PFSK-1 (cell line): ENCODE measurements around the gene MAMLD1.
A peak's percentile ranks its signal among the peaks of the same experiment; 100 is the strongest.

Experiments used
- FOXP2 ChIP-seq: optimal IDR thresholded peaks from 2 replicates; pipeline ENCODE3; 2011; ENCODE audit warnings: borderline replicate concordance, control low read depth, inconsistent platforms; ENCODE audit not compliant: insufficient read depth; ENCODE audit errors: extremely low read length, extremely low read depth
- POLR2AphosphoS5 ChIP-seq: IDR thresholded peaks from 2 replicates; pipeline ENCODE4 v1.6.1; 2012; ENCODE audit warnings: low read depth, mild to moderate bottlenecking, control low read depth, low read length, moderate library complexity
- SIN3A ChIP-seq: IDR thresholded peaks from 2 replicates; pipeline ENCODE4 v1.6.1; 2012; ENCODE audit warnings: mild to moderate bottlenecking, low read length, moderate library complexity, borderline replicate concordance; ENCODE audit not compliant: insufficient read depth
- TAF1 ChIP-seq: IDR thresholded peaks from 2 replicates; pipeline ENCODE4 v1.6.1; 2012; ENCODE audit warnings: low read length, control low read depth, borderline replicate concordance; ENCODE audit not compliant: insufficient read depth
- TF ChIP-seq, protein P1 (sequence below), 2 experiments: IDR thresholded peaks; 2 replicates each; pipeline versions ENCODE4 v1.6.1 to v1.8.0; 2011 to 2012; ENCODE audit warnings: low read depth in 2 of 2, low read length in 2 of 2, control low read depth in 1 of 2, inconsistent platforms in 1 of 2, mild to moderate bottlenecking in 1 of 2, moderate library complexity in 1 of 2; ENCODE audit not compliant: insufficient read depth in 1 of 2

The MAMLD1 gene

DNA sequence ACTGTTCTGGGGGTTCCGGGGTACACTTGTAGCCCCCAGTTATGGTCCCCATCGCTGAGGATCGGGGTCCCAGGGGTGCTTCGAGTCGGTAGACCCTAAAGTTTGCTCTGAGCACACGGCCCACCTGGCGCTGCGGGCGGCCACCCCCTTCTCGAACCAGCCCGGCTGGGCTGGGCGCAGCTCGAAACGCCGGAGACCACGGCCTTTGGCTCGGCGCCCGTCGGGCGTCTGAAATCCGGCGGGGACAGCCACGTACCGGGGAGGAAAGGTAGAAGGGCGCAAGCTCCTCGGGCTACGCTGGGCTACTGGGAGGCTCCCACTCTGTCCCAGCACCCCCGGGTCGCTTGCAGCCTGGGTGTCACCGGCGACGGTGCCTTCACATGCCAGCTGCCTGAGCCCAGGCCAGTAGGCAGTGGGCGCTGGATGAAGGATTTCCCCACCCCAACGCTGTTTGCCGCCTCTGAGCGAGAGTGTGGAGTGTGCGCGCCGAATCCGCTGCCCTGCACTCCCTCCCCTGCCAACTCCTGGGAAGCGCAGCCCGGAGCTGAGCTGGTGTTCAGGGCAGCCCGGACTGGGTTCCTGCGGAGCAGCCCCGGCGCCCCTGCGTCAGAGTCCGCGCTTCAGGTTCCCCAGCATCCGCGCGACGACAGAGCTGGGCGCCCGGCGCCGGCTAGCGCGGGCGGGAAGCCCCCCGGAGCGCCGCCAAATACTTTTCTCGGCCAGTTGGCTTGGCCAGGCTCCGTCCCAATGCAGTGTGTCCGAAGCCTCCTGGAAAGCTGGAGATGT lies 637 bp downstream of the MAMLD1 start:
- TF ChIP-seq FOXP2 (no peak), TAF1 (no peak), POLR2AphosphoS5 (no peak), SIN3A (no peak)
- TF ChIP-seq, protein P1, sequence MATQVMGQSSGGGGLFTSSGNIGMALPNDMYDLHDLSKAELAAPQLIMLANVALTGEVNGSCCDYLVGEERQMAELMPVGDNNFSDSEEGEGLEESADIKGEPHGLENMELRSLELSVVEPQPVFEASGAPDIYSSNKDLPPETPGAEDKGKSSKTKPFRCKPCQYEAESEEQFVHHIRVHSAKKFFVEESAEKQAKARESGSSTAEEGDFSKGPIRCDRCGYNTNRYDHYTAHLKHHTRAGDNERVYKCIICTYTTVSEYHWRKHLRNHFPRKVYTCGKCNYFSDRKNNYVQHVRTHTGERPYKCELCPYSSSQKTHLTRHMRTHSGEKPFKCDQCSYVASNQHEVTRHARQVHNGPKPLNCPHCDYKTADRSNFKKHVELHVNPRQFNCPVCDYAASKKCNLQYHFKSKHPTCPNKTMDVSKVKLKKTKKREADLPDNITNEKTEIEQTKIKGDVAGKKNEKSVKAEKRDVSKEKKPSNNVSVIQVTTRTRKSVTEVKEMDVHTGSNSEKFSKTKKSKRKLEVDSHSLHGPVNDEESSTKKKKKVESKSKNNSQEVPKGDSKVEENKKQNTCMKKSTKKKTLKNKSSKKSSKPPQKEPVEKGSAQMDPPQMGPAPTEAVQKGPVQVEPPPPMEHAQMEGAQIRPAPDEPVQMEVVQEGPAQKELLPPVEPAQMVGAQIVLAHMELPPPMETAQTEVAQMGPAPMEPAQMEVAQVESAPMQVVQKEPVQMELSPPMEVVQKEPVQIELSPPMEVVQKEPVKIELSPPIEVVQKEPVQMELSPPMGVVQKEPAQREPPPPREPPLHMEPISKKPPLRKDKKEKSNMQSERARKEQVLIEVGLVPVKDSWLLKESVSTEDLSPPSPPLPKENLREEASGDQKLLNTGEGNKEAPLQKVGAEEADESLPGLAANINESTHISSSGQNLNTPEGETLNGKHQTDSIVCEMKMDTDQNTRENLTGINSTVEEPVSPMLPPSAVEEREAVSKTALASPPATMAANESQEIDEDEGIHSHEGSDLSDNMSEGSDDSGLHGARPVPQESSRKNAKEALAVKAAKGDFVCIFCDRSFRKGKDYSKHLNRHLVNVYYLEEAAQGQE (IDR thresholded peaks at IDR 0.05; ENCODE audit: insufficient read depth in 1 of 2, low read depth in 2 of 2, low read length in 2 of 2) = no peak

DNA sequence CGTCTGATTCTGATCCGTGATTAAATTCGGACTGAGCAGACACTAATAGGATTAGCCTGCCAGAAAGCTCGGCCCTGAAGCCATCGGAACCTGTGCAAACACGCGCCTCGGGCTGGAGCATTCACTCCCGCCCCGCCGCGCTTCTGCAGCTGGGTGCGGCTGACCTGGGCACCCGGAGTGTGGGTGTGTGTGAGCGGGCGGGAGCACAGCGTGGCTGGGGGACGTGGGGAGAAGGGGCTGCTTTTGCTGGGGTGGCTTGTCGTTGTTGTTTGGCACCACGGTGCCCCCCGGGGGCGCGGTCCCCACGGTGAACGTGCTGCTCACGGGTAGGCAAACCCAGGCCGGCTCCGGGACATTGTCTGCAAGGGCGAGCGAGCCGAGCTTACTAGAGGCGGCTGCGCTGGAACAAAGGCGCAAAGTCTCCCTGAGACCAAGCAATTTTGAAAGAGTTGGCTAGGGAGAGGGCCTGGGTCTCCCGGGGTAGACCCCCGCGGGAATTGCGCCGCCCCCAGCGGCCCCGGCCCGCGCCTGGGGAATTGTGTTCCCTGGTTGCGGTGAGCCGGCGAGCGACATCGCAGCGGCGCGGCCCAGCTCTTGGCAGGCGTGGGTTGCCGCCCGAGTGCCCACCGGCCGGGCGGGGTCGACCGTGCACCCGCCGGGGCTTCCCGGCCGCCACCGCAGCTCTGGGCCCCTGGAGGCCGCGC lies 1.4 kb downstream of the MAMLD1 start:
- TF ChIP-seq, protein P1 (IDR thresholded peaks at IDR 0.05; ENCODE audit: insufficient read depth in 1 of 2, low read depth in 2 of 2, low read length in 2 of 2) = no peak
- no peak for TF ChIP-seq TAF1
- TF ChIP-seq POLR2AphosphoS5 = no peak
- TF ChIP-seq FOXP2 = no peak

DNA sequence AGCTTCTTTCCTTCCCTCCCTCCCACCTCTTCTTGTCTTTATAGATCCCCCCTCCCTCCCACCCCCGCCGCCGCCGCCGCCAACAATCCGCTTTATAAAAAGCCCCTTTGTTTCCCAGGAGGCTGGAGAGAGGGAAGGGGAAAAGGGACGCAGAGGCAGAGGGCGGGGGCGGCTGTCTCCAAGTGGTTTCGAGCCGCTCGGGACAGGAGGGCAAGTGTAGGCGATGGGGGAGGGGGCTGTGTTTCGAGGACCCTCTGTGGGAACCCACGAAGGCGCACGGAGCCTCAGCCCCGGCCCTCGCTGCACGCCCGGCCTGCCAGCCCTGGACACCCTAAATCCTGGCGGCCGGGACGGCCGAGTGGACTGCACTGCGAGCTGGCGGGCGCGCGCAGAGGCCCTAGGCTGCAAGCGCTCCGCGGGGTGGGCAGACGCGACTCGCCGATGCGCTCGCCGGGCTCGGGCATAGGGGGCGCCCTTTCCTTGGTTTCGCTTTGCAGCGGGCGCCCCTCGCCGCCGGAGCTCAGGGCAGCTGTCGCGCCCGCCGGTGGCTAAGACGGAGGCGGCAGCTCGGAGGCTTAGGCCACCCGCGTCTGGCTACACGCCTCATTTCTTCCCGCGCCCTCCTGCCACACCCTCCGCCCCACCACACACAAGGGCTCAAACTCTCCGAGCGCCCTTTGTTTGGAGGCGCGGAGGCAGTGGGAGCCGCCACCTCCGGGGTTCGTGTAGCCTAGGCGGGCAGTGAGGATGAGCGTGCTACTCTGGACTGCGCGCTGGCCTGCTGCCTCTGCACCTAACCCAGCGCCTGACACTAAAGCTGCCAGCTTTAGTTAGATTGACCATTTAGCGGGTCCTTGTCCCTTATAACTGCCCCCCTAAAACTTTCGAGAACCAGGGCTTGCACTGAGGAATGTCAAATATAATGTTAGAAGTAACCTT lies 2.2 kb downstream of the MAMLD1 start:
- TF ChIP-seq FOXP2 = no peak
- no peak for TF ChIP-seq POLR2AphosphoS5
- TF ChIP-seq, protein P1 (IDR thresholded peaks at IDR 0.05; ENCODE audit: insufficient read depth in 1 of 2, low read depth in 2 of 2, low read length in 2 of 2) = no peak

DNA sequence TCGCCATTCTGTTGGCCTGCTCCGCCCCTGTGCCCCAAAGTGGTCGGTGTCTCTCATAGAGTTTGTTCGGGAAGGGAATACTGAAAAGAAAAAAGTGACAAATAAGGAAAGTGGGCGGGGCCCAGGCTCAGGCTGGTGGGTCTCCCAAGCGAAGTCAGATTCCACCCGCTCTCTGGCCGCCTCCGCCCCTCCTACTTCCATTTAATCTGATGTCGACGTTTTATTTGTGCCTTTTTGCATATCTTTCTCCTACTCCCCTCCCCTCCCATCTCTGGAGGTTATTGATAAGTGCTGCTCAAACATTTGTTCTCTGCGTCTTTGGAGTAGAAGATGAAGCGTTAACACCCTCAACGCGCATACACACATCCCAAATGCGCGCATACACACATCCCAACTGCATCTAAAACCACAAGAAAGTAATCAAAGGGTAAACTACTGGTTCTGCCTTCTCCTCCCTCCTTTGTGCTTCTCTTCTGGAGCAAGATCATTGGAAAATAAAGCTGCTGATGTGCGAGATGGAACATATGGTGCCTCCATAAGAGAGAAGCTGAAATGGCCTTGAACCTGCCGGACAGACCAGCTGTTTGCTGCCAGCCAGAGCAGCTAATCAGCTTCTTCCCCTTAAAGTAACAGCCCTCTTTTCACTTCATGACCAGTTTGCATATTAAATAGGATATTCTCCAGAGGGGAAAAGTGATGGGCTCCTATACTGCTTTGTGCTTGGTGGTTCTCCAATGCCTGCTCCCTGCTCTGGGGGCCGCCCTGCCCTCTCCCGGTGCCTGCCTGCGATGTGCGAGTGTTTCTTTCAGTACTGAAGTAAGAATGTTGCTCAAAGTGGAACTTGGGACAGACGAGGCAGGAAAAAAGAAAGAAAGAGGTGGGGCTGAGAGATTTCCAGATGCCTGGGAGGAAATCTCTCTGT lies 3.1 kb downstream of the MAMLD1 start:
- TF ChIP-seq TAF1 = peak; percentile 17; the same call in 1 of the 2 replicates
- peak; percentile 22; the same call in 1 of the 2 replicates for TF ChIP-seq POLR2AphosphoS5
- TF ChIP-seq, protein P1 (IDR thresholded peaks at IDR 0.05; ENCODE audit: insufficient read depth in 1 of 2, low read depth in 2 of 2, low read length in 2 of 2) = no peak
- TF ChIP-seq SIN3A = 0 out of 2 replicates have a peak, but pooled peaks have one; percentile 31
